NCI-H82 treated with DMSO at 0.1 percent for 48 hours (cell line): Measurements from ENCODE around the gene GHITM.

ENCODE experiments used
- DNase-seq: peaks from one replicate; lab custom pipeline; 2025; ENCODE audit not compliant: unreplicated experiment; lab: John Stamatoyannopoulos, UW

GHITM gene

DNA sequence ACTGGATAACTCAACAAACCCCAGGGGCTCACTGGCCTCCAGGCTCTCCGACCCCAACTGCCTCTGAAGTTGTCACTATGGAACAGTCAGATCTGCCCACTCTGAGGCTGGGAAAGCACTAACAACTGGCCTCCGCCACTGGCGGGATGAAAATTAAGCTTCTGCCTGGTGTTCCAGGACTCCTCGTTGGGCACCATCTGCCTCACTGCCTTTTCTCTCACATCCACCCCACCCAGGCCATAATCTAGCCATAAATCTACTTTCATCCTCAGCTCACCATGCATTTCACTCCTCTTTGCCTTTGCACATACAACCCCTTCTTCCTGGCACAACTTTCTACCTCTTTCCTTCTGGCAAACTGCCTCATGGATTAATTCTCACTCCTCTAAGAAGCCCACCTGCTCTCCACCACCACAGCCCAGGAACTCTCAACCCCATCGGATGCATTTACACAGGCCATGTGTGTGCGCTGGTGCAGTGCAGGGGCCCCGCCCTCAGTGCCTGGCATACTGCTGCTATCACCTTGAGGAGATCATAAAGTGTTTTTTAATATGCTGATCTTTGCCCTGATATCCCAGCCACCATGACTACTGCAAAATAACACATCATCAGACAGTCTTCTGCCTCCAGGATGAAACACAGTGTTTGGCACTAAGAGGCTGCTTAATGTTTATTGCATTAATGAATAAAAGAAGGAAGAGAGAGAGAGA lies 59.1 kb downstream of the GHITM start:
- DNase-seq, result peak; percentile 10

DNA sequence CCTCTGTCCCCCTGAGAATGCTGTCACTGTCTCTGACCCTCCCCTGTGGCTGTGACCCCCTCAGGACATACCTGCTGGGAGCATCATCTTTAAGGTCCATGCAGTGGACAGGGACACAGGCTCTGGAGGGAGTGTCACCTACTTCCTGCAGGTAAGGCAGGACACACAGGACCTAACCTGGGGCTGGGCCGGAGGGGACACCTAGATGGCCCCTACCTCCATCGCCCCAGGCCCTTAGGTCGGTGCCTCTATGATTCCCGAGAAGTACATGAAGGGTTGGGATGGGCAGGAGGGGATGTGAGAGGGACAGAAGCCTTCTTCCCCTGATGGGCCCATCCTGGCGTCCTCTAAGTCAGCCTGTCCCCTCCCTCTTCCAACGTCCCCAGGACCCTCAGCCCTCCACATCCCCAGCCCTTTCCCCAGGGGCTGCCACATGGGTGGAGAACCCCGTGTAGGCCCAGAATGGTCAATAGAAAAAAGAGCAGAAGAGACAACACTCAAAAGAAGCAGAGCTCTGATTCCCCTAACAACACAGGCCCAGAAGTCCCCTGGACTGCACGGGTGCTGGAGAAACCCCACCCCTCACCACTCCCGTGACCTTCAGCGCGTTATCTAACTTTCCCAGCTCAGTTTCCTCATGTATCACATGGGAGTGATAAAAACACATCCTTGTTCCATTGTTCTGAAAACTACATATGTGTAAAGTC lies 61.4 kb downstream of the GHITM start:
- no peak for DNase-seq

GRCh38 chr10:84201244-84201606 lies 61.9 kb downstream of the GHITM start:
- no peak for DNase-seq

DNA sequence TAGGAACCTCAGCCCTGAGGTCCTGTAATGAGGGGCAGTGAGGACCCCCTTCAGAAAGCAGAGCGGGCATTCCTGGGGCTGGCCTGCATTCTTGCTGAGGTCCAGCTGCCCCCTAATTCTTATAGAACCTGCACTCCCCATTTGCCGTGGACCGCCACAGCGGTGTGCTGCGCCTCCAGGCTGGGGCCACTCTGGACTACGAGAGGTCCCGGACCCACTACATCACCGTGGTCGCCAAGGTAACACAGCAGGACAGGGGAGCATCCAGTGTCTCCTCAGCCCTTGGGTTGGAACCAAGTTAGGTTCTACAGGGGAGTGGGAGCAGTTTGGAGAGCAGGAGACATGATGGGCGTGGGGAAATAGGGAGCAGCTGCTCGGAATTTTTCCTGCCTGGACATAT lies 62.4 kb downstream of the GHITM start:
- DNase-seq, result no peak

- DNase-seq, result no peak
Observed at GRCh38 chr10:84202349-84202748, 63.0 kb downstream of the GHITM start.
